Gastroesophageal sphincter (tissue), 3 donors: Measurements from ENCODE around the gene NT5M.

Experiments
- CTCF ChIP-seq, 4 experiments: fragments of 200-600 bp in 2 of 4; fragments of 450-650 bp in 2 of 4; sonication (generic) in 1 of 4; IDR thresholded peaks; one replicate each; pipeline ENCODE4 v1.5.1; 2017 to 2019; ENCODE audit warnings: antibody characterized with exemption in 4 of 4, mild to moderate bottlenecking in 2 of 4, moderate library complexity in 2 of 4
- POLR2AphosphoS5 ChIP-seq: sonication (generic); formaldehyde crosslinking; IDR thresholded peaks from one replicate; pipeline ENCODE4 v1.6.1; 2017; ENCODE audit warnings: antibody characterized with exemption

GRCh38 chr17:17395885-17396284 is 92.7 kb downstream of the NT5M start:
- TF ChIP-seq CTCF (IDR thresholded peaks at IDR 0.05) (no peak), POLR2AphosphoS5 (no peak)
